Mesenteric fat pad (tissue), 1 donor: ENCODE measurements around the gene IFITM2. TPM values are rescaled to one million over a fixed set of nuclear protein-coding genes. Genes with fewer than 3 reads are reported as not detected.
"Not testable (repeated sequence)": the region's sequence is repeated elsewhere in the genome, so short reads cannot be mapped to it uniquely, and the experiment has no call there.

Experiments
- DNase-seq: peaks from one replicate; pipeline ENCODE4 v3.0.0-alpha.2; 2020; ENCODE audit warnings: low spot score
- long read RNA-seq: library from polyadenylated mRNA; unstranded; transcript quantifications from one replicate; pipeline ENCODE4 v2.0.0, GENCODE V29; 2020
- total RNA-seq: library from RNA; stranded (reverse); fragmentation: NEBNext Ultra II Directional; extraction: Animal tissue kit (Norgen Biotek cat#: 25700); gene quantifications from one replicate; pipeline ENCODE4 v1.2.1, GENCODE V29; 2021
- donor health status: DM: yes; HTN: yes; CAD: no.

IFITM2 gene
- total RNA-seq: 657 TPM
- long read RNA-seq, transcript IFITM2-206 (2 exons, 892 nt): major isoform, 71 of 85 reads
- long read RNA-seq, partial matches to known transcripts: 0 of 85 reads
- long read RNA-seq, other reads (novel, unspliced or antisense): 13 of 85 reads

GRCh38 chr11:307766-308708, at the start of gene IFITM2:
Gene IFITM2, plus strand, starts transcription at chr11:307816. Its CDS starts 377 bp downstream, at chr11:308193.
- not testable (repeated sequence) for DNase-seq

DNA sequence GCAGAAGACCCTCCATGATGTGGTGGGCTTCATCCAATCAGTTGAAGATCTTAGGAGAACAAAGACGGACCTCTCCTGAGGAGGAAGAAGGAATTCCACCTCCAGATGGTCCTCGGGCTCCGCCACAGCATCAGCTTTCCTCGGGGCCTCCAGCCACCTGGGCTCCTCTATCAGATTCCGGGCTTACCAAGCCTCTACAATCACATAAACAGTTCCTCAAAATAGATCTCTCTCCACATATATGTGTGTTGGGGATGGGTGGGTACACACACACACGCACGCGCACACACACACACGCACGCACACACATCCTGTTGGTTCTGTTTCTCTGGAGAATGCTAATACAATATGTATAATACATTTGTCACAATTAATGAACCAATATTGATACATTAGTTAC, 48.2 kb upstream of the IFITM2 start:
- DNase-seq: no peak

DNA sequence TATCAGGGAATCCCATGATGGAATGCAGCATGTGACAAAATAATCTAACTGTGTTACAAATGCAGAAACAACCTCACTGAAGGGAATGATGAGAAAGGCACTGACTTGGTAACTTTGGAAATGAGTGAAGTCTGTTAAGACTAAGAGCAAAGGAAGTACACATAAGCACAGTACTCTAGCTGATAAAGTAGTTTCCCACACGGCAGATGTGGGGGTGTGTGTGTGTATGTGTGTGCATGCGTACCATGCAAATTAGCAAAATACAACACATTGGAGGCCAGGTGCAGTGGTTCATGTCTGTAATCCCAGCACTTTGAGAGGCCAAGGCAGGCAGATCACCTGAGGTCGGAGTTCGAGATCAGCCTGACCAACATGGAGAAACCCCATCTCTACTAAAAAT, 46.0 kb upstream of the IFITM2 start:
- no peak for DNase-seq

DNA sequence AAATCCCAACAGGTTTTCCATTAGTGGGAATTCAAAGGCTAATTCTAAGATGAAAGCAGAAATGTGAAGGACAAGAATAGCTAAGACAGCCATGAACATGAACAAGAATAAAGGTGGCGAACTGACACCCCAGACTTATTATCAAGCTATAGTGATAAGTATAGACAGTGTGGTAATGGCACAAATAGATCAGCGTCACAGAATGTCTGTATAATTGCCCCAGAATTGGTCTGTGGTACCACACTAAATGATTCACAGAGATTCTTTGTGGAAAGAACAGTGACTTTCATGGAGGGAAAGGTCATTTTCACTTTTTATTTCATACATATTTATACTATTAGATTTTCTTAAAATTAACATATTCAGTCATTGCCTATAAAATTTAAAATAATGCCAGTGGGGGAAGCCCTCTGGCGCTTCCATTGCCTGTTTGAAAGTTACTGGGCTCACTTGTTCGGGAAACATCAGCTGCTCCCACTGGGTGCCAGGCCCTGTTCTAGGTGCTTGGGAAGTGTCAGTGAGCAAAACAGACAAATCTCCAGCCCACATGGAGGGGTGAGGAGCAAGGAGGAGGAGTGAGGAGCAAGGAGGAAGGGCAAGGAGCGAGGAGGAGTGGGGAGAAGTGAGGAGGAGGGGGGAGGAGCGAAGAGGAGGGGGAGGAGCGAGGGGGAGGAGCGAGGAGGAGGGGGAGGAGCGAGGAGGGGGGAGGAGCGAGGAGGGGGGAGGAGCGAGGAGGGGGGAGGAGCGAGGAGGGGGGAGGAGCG, 40.8 kb upstream of the IFITM2 start:
- no peak for DNase-seq

DNA sequence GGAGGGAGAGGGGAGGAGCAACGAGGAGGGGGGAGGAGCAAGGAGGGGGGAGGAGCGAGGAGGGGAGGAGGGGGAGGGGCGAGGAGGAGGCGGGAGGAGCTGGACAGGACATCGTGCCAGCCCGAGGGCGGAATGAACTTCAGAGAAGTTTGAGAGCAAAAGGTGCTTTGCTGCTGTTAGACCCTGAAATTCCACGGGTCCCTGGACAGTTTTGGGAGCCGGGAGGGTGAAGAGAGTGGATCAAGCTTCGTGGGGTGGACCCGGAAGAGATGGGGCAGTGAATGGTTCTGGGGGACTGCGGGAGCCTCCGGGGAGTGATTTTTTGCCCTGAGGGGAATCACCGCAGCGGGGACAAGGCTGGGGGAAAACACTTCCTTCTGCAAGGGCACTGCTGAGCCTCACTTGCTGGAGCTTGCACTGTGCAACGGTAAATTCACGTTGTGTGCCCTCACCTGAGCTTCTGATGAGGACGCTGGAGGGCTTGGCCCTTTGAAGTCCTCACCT, 40.1 kb upstream of the IFITM2 start:
- no peak for DNase-seq

DNA sequence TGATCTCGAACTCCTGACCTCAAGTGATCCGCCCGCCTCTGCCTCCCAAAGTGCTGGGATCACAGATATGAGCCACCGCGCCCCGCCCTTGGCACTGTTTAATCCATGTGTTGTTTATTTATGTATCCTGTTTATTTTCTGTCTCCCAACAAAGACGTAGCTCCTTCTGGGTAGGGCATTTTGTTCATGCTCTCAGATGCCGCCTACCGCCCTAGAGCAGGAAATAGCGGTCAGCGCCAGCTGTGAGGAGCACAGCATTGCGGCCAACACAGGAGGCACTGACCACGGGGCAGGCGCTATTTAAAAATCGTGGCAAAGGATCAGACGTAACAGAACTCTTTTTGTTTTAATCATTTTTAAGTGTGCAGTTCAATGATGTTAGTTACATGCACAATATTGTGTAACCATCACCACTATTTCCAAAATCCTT, 38.9 kb upstream of the IFITM2 start:
- not testable (repeated sequence) for DNase-seq

GRCh38 chr11:269146-269890, 38.3 kb upstream of the IFITM2 start:
- no peak for DNase-seq

- peak; percentile 84 for DNase-seq
These were observed 36.9 kb upstream of the IFITM2 start for GRCh38 chr11:270451-271318.

DNA sequence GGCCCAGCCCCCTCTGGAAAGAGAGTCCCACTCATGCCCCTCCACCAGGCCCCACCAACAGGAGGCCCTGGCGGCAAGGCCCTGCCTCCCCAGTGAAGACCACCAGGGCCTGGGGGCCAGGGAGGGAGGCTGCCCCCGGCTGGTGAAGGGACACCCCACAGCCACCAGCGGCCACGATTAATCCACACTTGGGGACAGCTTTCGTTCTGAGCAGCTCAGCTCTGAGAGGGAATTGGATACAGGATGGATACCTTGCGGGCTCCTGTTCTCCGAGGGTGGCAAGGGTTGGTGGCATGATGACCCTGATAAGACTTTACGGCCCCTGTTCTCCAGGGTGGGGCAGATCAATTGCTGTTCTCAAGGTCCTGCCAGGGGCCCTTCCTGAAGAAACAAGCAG, 36.3 kb upstream of the IFITM2 start:
- DNase-seq: peak; percentile 83

DNA sequence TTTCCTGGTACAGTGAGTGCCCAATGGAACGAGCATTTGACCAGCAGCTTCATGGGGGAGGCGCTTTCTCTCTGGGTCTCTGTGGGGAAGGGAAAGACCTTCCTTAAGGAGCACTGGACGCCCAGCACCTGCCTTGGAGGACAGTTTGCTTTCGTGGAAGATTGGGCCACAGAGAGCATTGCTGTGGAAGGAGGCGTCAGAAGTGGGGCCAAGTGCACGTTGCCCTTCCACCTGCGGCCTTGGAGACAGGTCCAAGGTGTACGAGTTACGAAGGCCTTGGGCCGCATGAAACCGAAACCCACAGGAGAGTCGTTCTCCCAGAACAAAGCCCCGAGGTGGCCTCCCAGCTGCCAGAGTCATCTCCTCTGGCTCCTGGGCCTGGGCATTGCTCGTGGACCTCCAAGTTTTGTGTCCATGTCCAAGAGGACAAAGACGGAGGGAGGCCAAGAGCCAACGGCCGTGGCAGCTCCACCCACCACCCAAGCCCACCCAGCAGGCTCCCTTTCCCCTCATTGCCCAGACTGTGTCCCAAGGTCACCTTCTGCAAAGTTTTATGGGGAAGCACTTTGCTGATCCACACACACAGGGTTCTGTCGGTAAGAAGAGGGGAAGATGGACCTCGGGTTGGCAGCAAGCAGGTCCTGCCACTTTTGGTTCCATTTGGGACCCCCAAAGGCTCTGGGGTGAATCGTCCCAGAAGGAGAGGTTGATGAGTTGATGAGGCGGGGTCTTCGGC, 35.3 kb upstream of the IFITM2 start:
- DNase-seq: no peak

GRCh38 chr11:272931-273198, 34.8 kb upstream of the IFITM2 start:
- DNase-seq: peak; percentile 67

DNA sequence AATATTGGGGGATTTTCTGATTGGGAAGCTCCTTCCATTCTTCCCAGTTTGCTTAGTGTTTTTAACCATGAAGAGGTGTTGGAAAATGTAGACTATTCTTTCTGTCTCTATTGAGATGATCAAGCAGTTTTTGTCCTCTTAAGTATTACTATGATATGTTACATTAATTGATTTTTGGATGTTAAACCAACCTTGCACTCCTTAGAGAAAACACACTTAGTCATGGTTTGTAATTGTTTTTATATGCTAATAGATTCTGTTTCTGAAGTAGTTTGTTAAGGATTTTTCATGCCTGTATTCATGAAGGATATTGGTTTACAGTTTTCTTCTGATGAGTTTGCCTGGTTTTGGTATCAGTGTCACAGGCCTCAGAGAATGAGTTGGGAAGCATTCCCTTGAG, 31.4 kb upstream of the IFITM2 start:
- no peak for DNase-seq

GRCh38 chr11:278001-278951, 29.3 kb upstream of the IFITM2 start, which contains the start of gene NLRP6:
Gene NLRP6, plus strand, starts transcription at chr11:278407. Its CDS starts 163 bp downstream, at chr11:278570.
- peak; percentile 87 for DNase-seq

DNA sequence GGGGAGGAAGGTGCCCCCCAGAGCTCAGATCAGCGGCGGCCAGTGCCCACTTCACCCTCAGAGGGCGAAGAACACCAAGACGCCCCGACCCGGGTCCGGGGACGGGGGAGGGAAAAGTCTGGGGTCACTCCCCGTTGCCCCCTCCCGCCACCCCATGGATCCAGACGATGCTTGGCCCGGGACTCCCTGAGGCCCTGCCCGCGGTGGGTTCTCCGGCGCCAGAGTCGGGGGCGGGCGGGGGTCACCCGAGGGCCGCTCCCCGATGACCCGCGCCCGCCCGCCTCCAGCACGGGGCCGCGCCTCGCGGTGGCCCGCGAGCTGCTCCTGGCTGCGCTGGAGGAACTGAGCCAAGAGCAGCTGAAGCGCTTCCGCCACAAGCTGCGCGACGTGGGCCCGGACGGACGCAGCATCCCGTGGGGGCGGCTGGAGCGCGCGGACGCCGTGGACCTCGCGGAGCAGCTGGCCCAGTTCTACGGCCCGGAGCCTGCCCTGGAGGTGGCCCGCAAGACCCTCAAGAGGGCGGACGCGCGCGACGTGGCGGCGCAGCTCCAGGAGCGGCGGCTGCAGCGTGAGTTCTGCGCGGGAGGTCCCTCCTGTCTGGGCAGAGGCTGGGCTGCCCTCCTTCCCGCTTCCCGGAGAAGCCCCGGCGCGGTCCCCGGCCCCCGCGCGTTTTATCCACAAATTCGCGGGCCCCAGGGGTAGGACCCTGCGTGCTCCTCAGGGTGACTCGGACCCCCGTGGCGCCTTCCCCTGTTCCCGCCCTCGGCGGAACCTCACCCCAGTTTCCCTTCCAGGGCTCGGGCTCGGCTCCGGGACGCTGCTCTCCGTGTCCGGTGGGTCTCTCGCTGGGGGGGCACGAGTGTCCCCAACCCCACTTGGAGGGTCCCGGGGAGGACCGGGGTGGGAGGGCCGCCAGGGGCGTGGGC, 28.3 kb upstream of the IFITM2 start:
- peak; percentile 87 for DNase-seq

- DNase-seq: peak; percentile 90
These were observed 27.5 kb upstream of the IFITM2 start for GRCh38 chr11:279966-280705.

DNA sequence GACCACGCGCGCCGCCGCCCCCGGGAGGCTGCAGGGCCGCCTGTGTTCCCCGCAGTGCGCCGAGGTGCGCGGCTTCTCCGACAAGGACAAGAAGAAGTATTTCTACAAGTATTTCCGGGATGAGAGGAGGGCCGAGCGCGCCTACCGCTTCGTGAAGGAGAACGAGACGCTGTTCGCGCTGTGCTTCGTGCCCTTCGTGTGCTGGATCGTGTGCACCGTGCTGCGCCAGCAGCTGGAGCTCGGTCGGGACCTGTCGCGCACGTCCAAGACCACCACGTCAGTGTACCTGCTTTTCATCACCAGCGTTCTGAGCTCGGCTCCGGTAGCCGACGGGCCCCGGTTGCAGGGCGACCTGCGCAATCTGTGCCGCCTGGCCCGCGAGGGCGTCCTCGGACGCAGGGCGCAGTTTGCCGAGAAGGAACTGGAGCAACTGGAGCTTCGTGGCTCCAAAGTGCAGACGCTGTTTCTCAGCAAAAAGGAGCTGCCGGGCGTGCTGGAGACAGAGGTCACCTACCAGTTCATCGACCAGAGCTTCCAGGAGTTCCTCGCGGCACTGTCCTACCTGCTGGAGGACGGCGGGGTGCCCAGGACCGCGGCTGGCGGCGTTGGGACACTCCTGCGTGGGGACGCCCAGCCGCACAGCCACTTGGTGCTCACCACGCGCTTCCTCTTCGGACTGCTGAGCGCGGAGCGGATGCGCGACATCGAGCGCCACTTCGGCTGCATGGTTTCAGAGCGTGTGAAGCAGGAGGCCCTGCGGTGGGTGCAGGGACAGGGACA, 26.7 kb upstream of the IFITM2 start:
- DNase-seq: peak; percentile 83
